Stimulated activated CD4-positive, alpha-beta T cell treated with anti-CD3 and anti-CD28 coated beads, Interleukin-12 subunit alpha, Interleukin-12 subunit beta, amount 100 ng/mL, for 24 hours (primary cell): Measurements from ENCODE around the gene NCS1.
"Not testable (repeated sequence)": the region's sequence is repeated elsewhere in the genome, so short reads cannot be mapped to it uniquely, and the experiment has no call there.

ENCODE experiments used
- DNase-seq, 2 experiments: peaks; one replicate each; pipeline ENCODE4 v3.0.0-alpha.2; 2020; ENCODE audit warnings: low read depth in 2 of 2

NCS1 gene

GRCh38 chr9:130237076-130237475 is 64.9 kb downstream of the NCS1 start:
- DNase-seq = no peak

GRCh38 chr9:130237763-130238524 is 65.7 kb downstream of the NCS1 start:
- no peak for DNase-seq

- no peak for DNase-seq
Observed at GRCh38 chr9:130239363-130239695, 67.1 kb downstream of the NCS1 start.

GRCh38 chr9:130239741-130240241 is 67.6 kb downstream of the NCS1 start:
- peak in 1 of 2 experiments; percentile 47 for DNase-seq

GRCh38 chr9:130240410-130241197 is 68.4 kb downstream of the NCS1 start:
- no peak for DNase-seq

- no peak for DNase-seq
Observed at GRCh38 chr9:130241198-130241535, 69.0 kb downstream of the NCS1 start.

- no peak for DNase-seq
Observed at GRCh38 chr9:130242270-130243014, 70.2 kb downstream of the NCS1 start.

- peak; percentile 63 to 86 for DNase-seq
Observed at GRCh38 chr9:130243015-130243881, 71.0 kb downstream of the NCS1 start.

GRCh38 chr9:130243882-130244170 is 71.6 kb downstream of the NCS1 start:
- DNase-seq = no peak

- DNase-seq = no peak
Observed at GRCh38 chr9:130244548-130245165, 72.5 kb downstream of the NCS1 start.

- DNase-seq = no peak
Observed at GRCh38 chr9:130245474-130245873, 73.3 kb downstream of the NCS1 start.

GRCh38 chr9:130246126-130246525 is 73.9 kb downstream of the NCS1 start:
- no peak for DNase-seq

GRCh38 chr9:130254747-130255630 is 82.8 kb downstream of the NCS1 start:
- DNase-seq = no peak

GRCh38 chr9:130255631-130256134 is 83.5 kb downstream of the NCS1 start:
- DNase-seq = no peak

- DNase-seq = no peak
Observed at GRCh38 chr9:130256644-130257043, 84.4 kb downstream of the NCS1 start.

- DNase-seq = not testable (repeated sequence)
Observed at GRCh38 chr9:130258137-130258536, 85.9 kb downstream of the NCS1 start.

GRCh38 chr9:130259044-130259443 is 86.8 kb downstream of the NCS1 start:
- no peak for DNase-seq

- no peak for DNase-seq
Observed at GRCh38 chr9:130260816-130261765, 88.9 kb downstream of the NCS1 start.
